Lower leg skin (tissue), 3 donors: ENCODE results near the gene CAMK2B.

Experiments used
- CTCF ChIP-seq, 3 donors: fragments of 450-650 bp; IDR thresholded peaks; one replicate each; pipeline ENCODE4 v1.5.1; 2016; ENCODE audit warnings: antibody characterized with exemption in 3 of 3, mild to moderate bottlenecking in 3 of 3, moderate library complexity in 2 of 3
- POLR2A ChIP-seq, 2 donors: fragments of 450-650 bp; IDR thresholded peaks; one replicate each; pipeline ENCODE4 v1.6.1; 2016 to 2017; ENCODE audit warnings: antibody characterized with exemption in 2 of 2, mild to moderate bottlenecking in 1 of 2, moderate library complexity in 1 of 2

- no peak for TF ChIP-seq CTCF (IDR thresholded peaks at IDR 0.05)
- TF ChIP-seq POLR2A (IDR thresholded peaks at IDR 0.05), result no peak
These were observed 28.3 kb upstream of the CAMK2B start for GRCh38 chr7:44353668-44354067.
